Panc1 (cell line): ENCODE data around the gene CETP. TPM values are rescaled to one million over a fixed set of nuclear protein-coding genes. Genes with fewer than 3 reads are reported as not detected.

Source experiments
- ATAC-seq: fragments of 200-7000 bp; cut with Tn5 transposase; 2 replicates; pipeline ENCODE4 v1.9.1; 2020; ENCODE audit warnings: mild to moderate bottlenecking, moderate library complexity
- BruUV-seq: library from RNA; stranded (reverse); fragments of 400-500 nt; replicated peaks from 2 replicates; lab custom pipeline; 2021; lab: Mats Ljungman, UMichigan
- CTCF ChIA-PET: fragments of 300-600 bp; sonication (Branson Sonifier 250); formaldehyde crosslinking; loops from one replicate; lab custom pipeline; 2022; ENCODE audit warnings: antibody characterized with exemption; lab: Charles Lee
- POLR2A ChIA-PET: fragments of 300-600 bp; sonication (Branson Sonifier 250); formaldehyde crosslinking; loops from one replicate; lab custom pipeline; 2022; ENCODE audit warnings: antibody characterized with exemption; lab: Charles Lee
- DNase-seq: peaks from one replicate; pipeline ENCODE4 v3.0.0-alpha.2; 2010; ENCODE audit warnings: low read depth, low spot score
- H3K27ac ChIP-seq: 2 replicates; pipeline ENCODE4 v1.5.1; 2011; ENCODE audit warnings: mild to moderate bottlenecking, low read length, inconsistent platforms
- H3K27me3 ChIP-seq: fragments of 200-500 bp; sonication (Bioruptor generic); 2 replicates; pipeline ENCODE4 v1.6.0; 2014; ENCODE audit warnings: low read length, inconsistent platforms; ENCODE audit not compliant: control insufficient read depth, insufficient read depth
- H3K36me3 ChIP-seq: fragments of 200-500 bp; sonication (Bioruptor generic); 2 replicates; pipeline ENCODE4 v1.5.1; 2014; ENCODE audit warnings: inconsistent platforms, mild to moderate bottlenecking, low read length, moderate library complexity; ENCODE audit not compliant: control insufficient read depth, insufficient read depth
- H3K4me1 ChIP-seq: 2 replicates; pipeline ENCODE4 v1.5.1; 2011; ENCODE audit warnings: inconsistent platforms, mild to moderate bottlenecking, low read length, moderate library complexity; ENCODE audit not compliant: control insufficient read depth, insufficient read depth
- H3K4me3 ChIP-seq, 2 experiments: 2 replicates each; pipeline ENCODE4 v1.5.1; 2011 to 2012; ENCODE audit warnings: low read depth in 2 of 2, low read length in 2 of 2, mild to moderate bottlenecking in 2 of 2, inconsistent platforms in 1 of 2, moderate library complexity in 1 of 2
- H3K9me3 ChIP-seq: fragments of 200-500 bp; sonication (Bioruptor generic); 2 replicates; pipeline ENCODE4 v1.5.1; 2014; ENCODE audit warnings: low read depth, mild to moderate bottlenecking, inconsistent platforms, low read length, moderate library complexity; ENCODE audit not compliant: control insufficient read depth, insufficient read depth
- CTCF ChIP-seq: fragments of 450-650 bp; IDR thresholded peaks from 2 replicates; pipeline ENCODE4 v1.5.1; 2017; ENCODE audit warnings: mild to moderate bottlenecking
- POLR2AphosphoS5 ChIP-seq: IDR thresholded peaks from 2 replicates; pipeline ENCODE4 v1.6.1; 2012; ENCODE audit warnings: mild to moderate bottlenecking, low read depth, low read length, moderate library complexity
- REST ChIP-seq, 2 experiments: IDR thresholded peaks; 2 replicates each; pipeline ENCODE4 v1.6.1; 2011 to 2012; ENCODE audit warnings: low read depth in 2 of 2, control low read depth in 1 of 2, low read length in 1 of 2, mild to moderate bottlenecking in 1 of 2, moderate library complexity in 1 of 2; ENCODE audit not compliant: insufficient read depth in 1 of 2
- SIN3A ChIP-seq: IDR thresholded peaks from 2 replicates; pipeline ENCODE4 v1.6.1; 2012; ENCODE audit warnings: low read depth, mild to moderate bottlenecking, low read length, moderate library complexity, borderline replicate concordance; ENCODE audit not compliant: insufficient read depth
- TCF7L2 ChIP-seq: IDR thresholded peaks from 2 replicates; pipeline ENCODE4 v1.6.1; 2011; ENCODE audit warnings: mild to moderate bottlenecking, low read depth, low read length, inconsistent platforms
- in situ Hi-C: cut with HindIII; loops from 2 replicates; pipeline ENCODE4 v1.10.0; 2016; ENCODE audit warnings: low sequenced_read_pairs, low pct_unique_long_range_greater_than_20kb
- intact Hi-C: fragments of 100-400 bp; cut with micrococcal nuclease; formaldehyde crosslinking; loops from one replicate; pipeline ENCODE4 v1.10.0; 2022; ENCODE audit not compliant: unreplicated experiment
- total RNA-seq: library from RNA; stranded (reverse); gene quantifications from one replicate; pipeline ENCODE4 v1.2.1, GENCODE V29; 2021; ENCODE audit not compliant: unreplicated experiment

The CETP gene
- total RNA-seq, 1 experiment from 2014 or later = not detected

- BruUV-seq = no TSS peak
Observed at GRCh38 chr16:56950881-56951771, 10.6 kb upstream of the CETP start.

GRCh38 chr16:56953006-56953405 lies 8.7 kb upstream of the CETP start:
- CTCF ChIA-PET = no interaction called here
- TF ChIP-seq TCF7L2 (no peak), POLR2AphosphoS5 (no peak), SIN3A (no peak), REST (IDR thresholded peaks at IDR 0.05; ENCODE audit: insufficient read depth in 1 of 2, low read depth in 2 of 2, low read length in 1 of 2) (no peak)

More at GRCh38 chr16:56950881-56951771, 10.6 kb upstream of the CETP start:
- DNase-seq (no peak), ATAC-seq (peak; percentile 79)
- no peak overlapping the region for H3K4me3 ChIP-seq
- H3K27ac ChIP-seq = no peak overlapping the region
- no peak for TF ChIP-seq POLR2AphosphoS5
- TF ChIP-seq TCF7L2 = no peak
- TF ChIP-seq CTCF = peak; percentile 69
- no peak for TF ChIP-seq REST (IDR thresholded peaks at IDR 0.05; ENCODE audit: insufficient read depth in 1 of 2, low read depth in 2 of 2, low read length in 1 of 2)
- TF ChIP-seq SIN3A = no peak
- no peaks in the 10 kb centered on the region for H3K4me1 ChIP-seq
- CTCF ChIA-PET = interaction anchor here (0.6 kb wide), 1 partner anchor 80 kb away, joined by 3 read pairs; no protein-coding TSS in a partner anchor
- POLR2A ChIA-PET = no interaction called here
- no peaks in the 10 kb centered on the region for H3K36me3 ChIP-seq
- no peaks in the 10 kb centered on the region for H3K27me3 ChIP-seq
- in situ Hi-C loops = no loop called here
- intact Hi-C loops = no loop called here
- no peaks in the 10 kb centered on the region for H3K9me3 ChIP-seq

More at GRCh38 chr16:56953006-56953405, 8.7 kb upstream of the CETP start:
- intact Hi-C loops = no loop called here
- in situ Hi-C loops = no loop called here
- Histone ChIP-seq H3K27me3 (no peaks in the 10 kb centered on the region), H3K9me3 (no peaks in the 10 kb centered on the region), H3K4me1 (no peaks in the 10 kb centered on the region), H3K4me3 (no peak overlapping the region), H3K36me3 (no peaks in the 10 kb centered on the region), H3K27ac (no peak overlapping the region)
- POLR2A ChIA-PET = no interaction called here
- BruUV-seq = no TSS peak
- ATAC-seq (no peak), DNase-seq (no peak)
